NB4 (cell line): ENCODE data around the gene MVP.

Experiments
- POLR2A ChIP-seq: IDR thresholded peaks from 2 replicates; pipeline ENCODE4 v1.6.1; 2011; ENCODE audit warnings: mild to moderate bottlenecking; ENCODE audit not compliant: insufficient read length; ENCODE audit errors: extremely low read depth
- TF ChIP-seq, protein P1 (sequence below): IDR thresholded peaks from one replicate; pipeline ENCODE4 v1.5.1; 2012; ENCODE audit warnings: low read depth, low read length
- TF ChIP-seq, protein P2 (sequence below): IDR thresholded peaks from 2 replicates; pipeline ENCODE4 v1.6.1; 2011; ENCODE audit warnings: low read depth, low read length

DNA sequence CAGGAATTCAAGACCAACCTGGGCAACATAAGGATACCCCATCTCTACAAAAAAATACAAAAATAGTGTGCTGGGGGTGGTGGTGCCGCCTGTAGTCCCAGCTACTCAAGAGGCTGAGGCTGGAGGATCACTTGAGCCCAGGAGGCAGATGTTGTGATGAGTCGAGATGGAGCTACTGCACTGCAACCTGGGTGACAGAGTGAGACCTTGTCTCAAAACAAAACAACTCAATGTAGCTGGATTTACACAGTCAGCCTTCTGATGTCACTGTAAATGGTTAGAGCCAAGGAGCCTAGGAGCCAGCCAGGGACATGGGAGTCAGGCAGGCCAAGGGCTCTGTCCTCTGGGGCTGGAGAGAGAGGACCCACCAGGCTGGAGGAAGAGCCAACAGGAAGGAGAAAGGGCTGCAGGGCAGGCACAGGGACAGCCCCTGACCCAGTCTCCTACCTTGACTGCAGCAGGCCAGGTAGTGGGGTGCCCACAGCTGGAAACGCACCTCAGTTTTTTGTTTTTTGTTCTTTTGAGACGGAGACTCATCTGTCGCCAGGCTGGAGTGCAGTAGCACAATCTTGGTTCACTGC is 34.3 kb downstream of the MVP start:
- TF ChIP-seq, protein P1, sequence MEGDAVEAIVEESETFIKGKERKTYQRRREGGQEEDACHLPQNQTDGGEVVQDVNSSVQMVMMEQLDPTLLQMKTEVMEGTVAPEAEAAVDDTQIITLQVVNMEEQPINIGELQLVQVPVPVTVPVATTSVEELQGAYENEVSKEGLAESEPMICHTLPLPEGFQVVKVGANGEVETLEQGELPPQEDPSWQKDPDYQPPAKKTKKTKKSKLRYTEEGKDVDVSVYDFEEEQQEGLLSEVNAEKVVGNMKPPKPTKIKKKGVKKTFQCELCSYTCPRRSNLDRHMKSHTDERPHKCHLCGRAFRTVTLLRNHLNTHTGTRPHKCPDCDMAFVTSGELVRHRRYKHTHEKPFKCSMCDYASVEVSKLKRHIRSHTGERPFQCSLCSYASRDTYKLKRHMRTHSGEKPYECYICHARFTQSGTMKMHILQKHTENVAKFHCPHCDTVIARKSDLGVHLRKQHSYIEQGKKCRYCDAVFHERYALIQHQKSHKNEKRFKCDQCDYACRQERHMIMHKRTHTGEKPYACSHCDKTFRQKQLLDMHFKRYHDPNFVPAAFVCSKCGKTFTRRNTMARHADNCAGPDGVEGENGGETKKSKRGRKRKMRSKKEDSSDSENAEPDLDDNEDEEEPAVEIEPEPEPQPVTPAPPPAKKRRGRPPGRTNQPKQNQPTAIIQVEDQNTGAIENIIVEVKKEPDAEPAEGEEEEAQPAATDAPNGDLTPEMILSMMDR, result no peak
- no peak for TF ChIP-seq POLR2A
- TF ChIP-seq, protein P2, sequence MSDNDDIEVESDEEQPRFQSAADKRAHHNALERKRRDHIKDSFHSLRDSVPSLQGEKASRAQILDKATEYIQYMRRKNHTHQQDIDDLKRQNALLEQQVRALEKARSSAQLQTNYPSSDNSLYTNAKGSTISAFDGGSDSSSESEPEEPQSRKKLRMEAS, result no peak
